Osteoblast (primary cell): ENCODE measurements around the gene ZNF697. TPM values are rescaled to one million over a fixed set of nuclear protein-coding genes. Genes with fewer than 3 reads are reported as not detected.

Source experiments
- DNase-seq: peaks from one replicate; pipeline ENCODE4 v3.0.0; 2011; ENCODE audit warnings: low spot score, mixed read lengths; ENCODE audit not compliant: insufficient read length; ENCODE audit errors: missing footprints
- H2AFZ ChIP-seq: 2 replicates; pipeline ENCODE4 v1.6.0; 2011; ENCODE audit warnings: mild to moderate bottlenecking, low read length
- H3K27ac ChIP-seq: 2 replicates; pipeline ENCODE4 v1.5.1; 2011; ENCODE audit warnings: mild to moderate bottlenecking, low read depth, low read length, moderate library complexity
- H3K27me3 ChIP-seq: 2 replicates; pipeline ENCODE4 v1.6.0; 2012; ENCODE audit warnings: mild to moderate bottlenecking, control low read depth, inconsistent platforms, low read length, moderate library complexity; ENCODE audit not compliant: insufficient read depth
- H3K36me3 ChIP-seq: 2 replicates; pipeline ENCODE4 v1.5.1; 2011; ENCODE audit warnings: mild to moderate bottlenecking, low read length, control low read depth, moderate library complexity; ENCODE audit not compliant: insufficient read depth
- H3K4me1 ChIP-seq: 2 replicates; pipeline ENCODE4 v1.5.1; 2011; ENCODE audit warnings: mild to moderate bottlenecking, low read length, control low read depth, moderate library complexity; ENCODE audit not compliant: insufficient read depth
- H3K4me2 ChIP-seq: 2 replicates; pipeline ENCODE4 v1.6.0; 2011; ENCODE audit warnings: mild to moderate bottlenecking, low read length; ENCODE audit not compliant: insufficient read depth
- H3K4me3 ChIP-seq: fragments of 200-600 bp; sonication (generic); 3 replicates; pipeline ENCODE4 v1.5.1; 2012; ENCODE audit warnings: mild to moderate bottlenecking, low read length, inconsistent platforms; ENCODE audit not compliant: insufficient read depth
- H3K79me2 ChIP-seq: 2 replicates; pipeline ENCODE4 v1.6.0; 2012; ENCODE audit warnings: mild to moderate bottlenecking, low read length, control low read depth, inconsistent platforms; ENCODE audit not compliant: insufficient read depth
- H3K9me3 ChIP-seq: 2 replicates; pipeline ENCODE4 v1.5.1; 2011; ENCODE audit warnings: low read depth, low read length, control low read depth
- H4K20me1 ChIP-seq: 2 replicates; pipeline ENCODE4 v1.6.0; 2012; ENCODE audit warnings: mild to moderate bottlenecking, low read length, control low read depth; ENCODE audit not compliant: insufficient read depth
- total RNA-seq: library from RNA; depleted of rRNA; stranded (reverse); fragments of >200 nt; gene quantifications from 2 replicates; pipeline ENCODE4 v1.2.3, GENCODE V29; 2012
- TF ChIP-seq, protein P1 (sequence below): IDR thresholded peaks from 2 replicates; pipeline ENCODE4 v1.5.1; 2011; ENCODE audit warnings: mild to moderate bottlenecking, low read depth, low read length, moderate library complexity; ENCODE audit errors: extremely low read depth

Gene ZNF697
- total RNA-seq, 1 donor = 6.5 TPM

DNA sequence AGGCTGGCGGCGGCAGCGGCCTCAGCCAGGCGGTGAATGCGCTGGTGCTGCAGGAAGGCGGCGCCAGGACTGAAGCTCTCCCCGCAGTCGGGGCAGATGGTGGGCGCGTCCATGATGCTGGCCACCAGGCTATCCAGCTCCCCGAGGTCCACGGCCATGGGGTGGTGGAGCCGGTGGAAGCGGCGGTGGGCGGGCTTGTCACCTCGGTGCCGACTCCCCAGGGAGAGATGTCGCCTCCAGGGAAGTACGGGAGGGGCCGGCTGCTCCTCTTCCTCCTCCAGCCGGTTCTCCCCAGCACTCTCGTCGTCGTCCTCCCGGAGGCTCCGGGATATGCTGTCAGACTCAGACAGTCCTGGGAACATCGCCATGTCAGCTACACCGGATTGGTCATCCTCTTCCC is 24.4 kb downstream of the ZNF697 start:
- Histone ChIP-seq H4K20me1 (peaks cover 32% of the 10 kb centered on the region), H3K36me3 (peaks cover 47% of the 10 kb centered on the region), H3K9me3 (no peaks in the 10 kb centered on the region), H3K4me3 (no peak overlapping the region), H3K4me1 (peaks cover 19% of the 10 kb centered on the region), H3K27ac (no peak overlapping the region), H3K79me2 (peaks cover 29% of the 10 kb centered on the region), H3K4me2 (no peak overlapping the region), H2AFZ (no peak overlapping the region), H3K27me3 (no peaks in the 10 kb centered on the region)
- DNase-seq = no peak
- TF ChIP-seq, protein P1, sequence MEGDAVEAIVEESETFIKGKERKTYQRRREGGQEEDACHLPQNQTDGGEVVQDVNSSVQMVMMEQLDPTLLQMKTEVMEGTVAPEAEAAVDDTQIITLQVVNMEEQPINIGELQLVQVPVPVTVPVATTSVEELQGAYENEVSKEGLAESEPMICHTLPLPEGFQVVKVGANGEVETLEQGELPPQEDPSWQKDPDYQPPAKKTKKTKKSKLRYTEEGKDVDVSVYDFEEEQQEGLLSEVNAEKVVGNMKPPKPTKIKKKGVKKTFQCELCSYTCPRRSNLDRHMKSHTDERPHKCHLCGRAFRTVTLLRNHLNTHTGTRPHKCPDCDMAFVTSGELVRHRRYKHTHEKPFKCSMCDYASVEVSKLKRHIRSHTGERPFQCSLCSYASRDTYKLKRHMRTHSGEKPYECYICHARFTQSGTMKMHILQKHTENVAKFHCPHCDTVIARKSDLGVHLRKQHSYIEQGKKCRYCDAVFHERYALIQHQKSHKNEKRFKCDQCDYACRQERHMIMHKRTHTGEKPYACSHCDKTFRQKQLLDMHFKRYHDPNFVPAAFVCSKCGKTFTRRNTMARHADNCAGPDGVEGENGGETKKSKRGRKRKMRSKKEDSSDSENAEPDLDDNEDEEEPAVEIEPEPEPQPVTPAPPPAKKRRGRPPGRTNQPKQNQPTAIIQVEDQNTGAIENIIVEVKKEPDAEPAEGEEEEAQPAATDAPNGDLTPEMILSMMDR = no peak

DNA sequence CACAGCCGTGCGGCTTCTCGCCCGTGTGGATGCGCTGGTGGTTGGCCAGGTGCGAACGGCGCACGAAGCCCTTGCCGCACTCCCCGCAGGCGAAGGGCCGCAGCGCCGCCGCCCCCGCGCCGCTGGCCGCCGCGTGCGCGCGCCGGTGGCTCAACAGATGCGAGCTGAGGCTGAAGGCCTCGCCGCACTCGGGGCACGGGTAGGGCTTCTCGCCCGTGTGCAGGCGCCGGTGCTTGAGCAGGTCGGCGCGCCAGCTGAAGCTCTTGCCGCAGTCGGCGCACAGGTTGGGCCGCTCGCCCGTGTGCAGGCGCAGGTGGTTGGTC is 24.9 kb downstream of the ZNF697 start:
- Histone ChIP-seq H3K36me3 (peaks cover 43% of the 10 kb centered on the region), H2AFZ (no peak overlapping the region), H3K4me1 (peaks cover 19% of the 10 kb centered on the region), H3K9me3 (no peaks in the 10 kb centered on the region), H3K4me2 (no peak overlapping the region), H3K27me3 (no peaks in the 10 kb centered on the region), H3K79me2 (peaks cover 24% of the 10 kb centered on the region), H3K27ac (no peak overlapping the region), H4K20me1 (peaks cover 27% of the 10 kb centered on the region), H3K4me3 (no peak overlapping the region)
- TF ChIP-seq, protein P1 = no peak
- no peak for DNase-seq

DNA sequence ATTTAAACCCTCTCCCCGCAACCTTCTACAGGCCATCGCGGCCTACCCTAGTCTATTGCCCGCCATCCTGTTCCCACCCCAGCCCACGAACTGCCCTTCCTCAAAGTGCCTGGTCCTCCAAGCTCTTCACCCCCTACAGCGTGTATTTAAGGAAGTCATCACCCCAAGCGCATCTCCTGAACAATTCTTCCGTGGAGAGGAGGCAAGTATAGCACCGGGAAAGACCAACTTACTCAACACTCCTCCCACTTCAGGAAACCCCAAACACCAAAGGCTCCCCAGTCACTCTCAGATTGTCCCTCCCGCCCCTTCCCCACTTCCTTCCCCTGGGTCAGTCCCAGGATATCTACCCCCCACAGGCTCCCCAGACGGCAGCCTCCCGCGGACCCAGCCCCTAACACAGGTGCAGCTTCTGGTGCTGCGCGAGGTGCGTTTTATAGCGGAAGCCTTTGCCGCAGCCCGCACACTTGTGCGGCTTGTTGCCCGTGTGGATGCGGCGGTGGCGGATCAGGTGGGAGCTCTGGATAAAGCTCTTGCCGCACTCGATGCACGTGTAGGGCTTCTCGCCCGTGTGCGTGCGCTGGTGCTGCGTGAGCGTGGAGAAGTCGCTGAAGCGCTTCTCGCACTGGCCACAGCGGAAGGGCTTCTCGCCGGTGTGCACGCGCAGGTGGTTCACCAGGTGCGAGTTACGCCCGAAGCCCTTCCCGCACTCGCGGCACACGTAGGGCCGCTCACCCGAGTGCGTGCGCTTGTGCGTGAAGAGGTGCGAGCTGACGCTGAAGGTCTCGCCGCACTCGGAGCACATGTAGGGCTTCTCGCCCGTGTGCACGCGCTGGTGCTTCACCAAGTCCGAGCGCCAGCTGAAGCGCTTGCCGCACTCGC is 25.5 kb downstream of the ZNF697 start:
- no peaks in the 10 kb centered on the region for H3K9me3 ChIP-seq
- no peaks in the 10 kb centered on the region for H3K27me3 ChIP-seq
- H3K4me2 ChIP-seq = no peak overlapping the region
- no peak overlapping the region for H3K4me3 ChIP-seq
- no peak for DNase-seq
- no peak overlapping the region for H2AFZ ChIP-seq
- H3K4me1 ChIP-seq = peaks cover 16% of the 10 kb centered on the region
- TF ChIP-seq, protein P1 = no peak
- H3K79me2 ChIP-seq = peaks cover 18% of the 10 kb centered on the region
- H3K36me3 ChIP-seq = peaks cover 43% of the 10 kb centered on the region
- H3K27ac ChIP-seq = no peak overlapping the region
- H4K20me1 ChIP-seq = peaks cover 21% of the 10 kb centered on the region

DNA sequence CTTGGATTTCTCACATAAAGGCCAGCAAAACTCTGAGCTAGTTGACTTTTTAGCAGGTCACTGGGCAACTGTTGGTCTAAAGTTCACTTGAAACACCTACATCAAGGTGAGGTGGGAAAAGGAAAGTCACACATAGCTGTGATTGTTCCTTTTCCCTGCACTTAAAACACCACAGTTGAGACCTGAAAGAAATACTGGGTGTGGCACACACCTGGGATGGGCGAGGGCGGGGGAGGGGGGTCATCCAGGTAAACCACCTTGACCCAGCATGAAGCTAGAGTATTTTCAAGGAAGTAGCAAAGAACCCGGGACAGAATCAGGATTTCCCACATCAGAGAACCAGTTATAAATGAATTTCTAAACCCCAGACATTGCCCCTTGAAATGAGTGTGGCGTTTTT is 26.4 kb downstream of the ZNF697 start:
- peaks cover 43% of the 10 kb centered on the region for H3K36me3 ChIP-seq
- no peak overlapping the region for H3K4me3 ChIP-seq
- H2AFZ ChIP-seq = no peak overlapping the region
- H3K79me2 ChIP-seq = peaks cover 15% of the 10 kb centered on the region
- H3K4me2 ChIP-seq = no peak overlapping the region
- DNase-seq = no peak
- no peak overlapping the region for H3K27ac ChIP-seq
- H3K9me3 ChIP-seq = no peaks in the 10 kb centered on the region
- peaks cover 18% of the 10 kb centered on the region for H4K20me1 ChIP-seq
- TF ChIP-seq, protein P1 = no peak
- peaks cover 7% of the 10 kb centered on the region for H3K4me1 ChIP-seq
- no peaks in the 10 kb centered on the region for H3K27me3 ChIP-seq
